ENCODE measurements around the gene TMEM163. TPM values are rescaled to one million over a fixed set of nuclear protein-coding genes. Genes with fewer than 3 reads are reported as not detected.

TMEM163 gene
- polyA plus RNA-seq, 3 donors = 0.01 TPM; not detected in 2

DNA sequence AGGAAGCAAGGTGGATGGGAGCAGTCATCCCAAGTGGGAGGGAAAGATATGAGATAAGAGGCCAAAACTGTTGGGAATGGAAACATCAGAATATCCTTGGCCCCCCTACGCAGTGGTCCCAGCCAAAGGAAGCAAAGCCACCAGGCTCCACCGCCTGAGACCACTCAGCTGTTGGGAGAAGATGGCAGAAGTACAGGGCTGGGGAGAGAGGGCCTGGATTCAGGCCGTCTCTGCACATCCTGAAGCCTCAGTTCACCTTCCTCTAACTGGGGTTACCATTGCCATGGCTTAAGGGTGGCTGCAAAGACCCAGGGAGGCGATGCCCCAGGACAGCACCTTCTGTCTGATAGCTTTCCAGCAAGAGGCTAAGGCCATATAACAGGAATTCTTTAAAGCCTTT lies 271.1 kb downstream of the TMEM163 start:
- no peak overlapping the region for H3K9ac ChIP-seq (ENCODE audit: insufficient read depth, low read length, poor library complexity, severe bottlenecking)
- no peaks in the 10 kb centered on the region for H3K79me2 ChIP-seq (ENCODE audit: insufficient read depth, low read length)
- no peak overlapping the region for H2AFZ ChIP-seq (ENCODE audit: insufficient read depth, low read depth, low read length, poor library complexity, severe bottlenecking)
- peaks cover 49 to 69% of the 10 kb centered on the region in 2 donors for H3K36me3 Mint-ChIP-seq
- TF ChIP-seq, protein P1, sequence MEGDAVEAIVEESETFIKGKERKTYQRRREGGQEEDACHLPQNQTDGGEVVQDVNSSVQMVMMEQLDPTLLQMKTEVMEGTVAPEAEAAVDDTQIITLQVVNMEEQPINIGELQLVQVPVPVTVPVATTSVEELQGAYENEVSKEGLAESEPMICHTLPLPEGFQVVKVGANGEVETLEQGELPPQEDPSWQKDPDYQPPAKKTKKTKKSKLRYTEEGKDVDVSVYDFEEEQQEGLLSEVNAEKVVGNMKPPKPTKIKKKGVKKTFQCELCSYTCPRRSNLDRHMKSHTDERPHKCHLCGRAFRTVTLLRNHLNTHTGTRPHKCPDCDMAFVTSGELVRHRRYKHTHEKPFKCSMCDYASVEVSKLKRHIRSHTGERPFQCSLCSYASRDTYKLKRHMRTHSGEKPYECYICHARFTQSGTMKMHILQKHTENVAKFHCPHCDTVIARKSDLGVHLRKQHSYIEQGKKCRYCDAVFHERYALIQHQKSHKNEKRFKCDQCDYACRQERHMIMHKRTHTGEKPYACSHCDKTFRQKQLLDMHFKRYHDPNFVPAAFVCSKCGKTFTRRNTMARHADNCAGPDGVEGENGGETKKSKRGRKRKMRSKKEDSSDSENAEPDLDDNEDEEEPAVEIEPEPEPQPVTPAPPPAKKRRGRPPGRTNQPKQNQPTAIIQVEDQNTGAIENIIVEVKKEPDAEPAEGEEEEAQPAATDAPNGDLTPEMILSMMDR (IDR thresholded peaks at IDR 0.05) = no peak
- no peaks in the 10 kb centered on the region for H3K27me3 ChIP-seq (ENCODE audit: control insufficient read depth in 2 of 2, insufficient read depth in 2 of 2, low read length in 2 of 2)
- intact Hi-C loops (cut with micrococcal nuclease) = no loop called here
- H3K4me2 ChIP-seq (replicated peaks; ENCODE audit: extremely low read depth, low read length, poor library complexity, severe bottlenecking) = no peak overlapping the region
- H3K36me3 ChIP-seq (replicated peaks in 1 of 2; ENCODE audit: control insufficient read depth in 1 of 2, insufficient read depth in 2 of 2, low read length in 2 of 2) = peaks cover 8 to 71% of the 10 kb centered on the region in 2 donors
- H3K9me3 ChIP-seq (replicated peaks in 1 of 2; ENCODE audit: control insufficient read depth in 1 of 2, insufficient read depth in 1 of 2, low read length in 2 of 2) = no peaks in the 10 kb centered on the region
- H3K4me1 ChIP-seq (ENCODE audit: control insufficient read depth in 1 of 2, insufficient read depth in 2 of 2, low read length in 2 of 2) = no peaks in the 10 kb centered on the region
- peaks cover 0 to 4% (median 1%) of the 10 kb centered on the region in 3 donors for H3K27me3 Mint-ChIP-seq (ENCODE audit: low read depth in 3 of 3)
- DNase-seq = no peak
- no peak overlapping the region for H3K27ac Mint-ChIP-seq
- H3K4me3 ChIP-seq (replicated peaks in 1 of 3; ENCODE audit: low read depth in 2 of 3, low read length in 3 of 3) = no peak overlapping the region
- H3K4me1 Mint-ChIP-seq = no peaks in the 10 kb centered on the region
- 100% methylated on average over 2 of the region's 4 CpGs for WGBS (ENCODE audit: insufficient coverage)
- no peak overlapping the region for H3K4me3 Mint-ChIP-seq
- no peaks in the 10 kb centered on the region for H3K9me3 Mint-ChIP-seq
- no peak overlapping the region for H3K27ac ChIP-seq (ENCODE audit: low read depth in 1 of 2, low read length in 2 of 2)
- H4K20me1 ChIP-seq (ENCODE audit: insufficient read depth, low read length) = no peaks in the 10 kb centered on the region

DNA sequence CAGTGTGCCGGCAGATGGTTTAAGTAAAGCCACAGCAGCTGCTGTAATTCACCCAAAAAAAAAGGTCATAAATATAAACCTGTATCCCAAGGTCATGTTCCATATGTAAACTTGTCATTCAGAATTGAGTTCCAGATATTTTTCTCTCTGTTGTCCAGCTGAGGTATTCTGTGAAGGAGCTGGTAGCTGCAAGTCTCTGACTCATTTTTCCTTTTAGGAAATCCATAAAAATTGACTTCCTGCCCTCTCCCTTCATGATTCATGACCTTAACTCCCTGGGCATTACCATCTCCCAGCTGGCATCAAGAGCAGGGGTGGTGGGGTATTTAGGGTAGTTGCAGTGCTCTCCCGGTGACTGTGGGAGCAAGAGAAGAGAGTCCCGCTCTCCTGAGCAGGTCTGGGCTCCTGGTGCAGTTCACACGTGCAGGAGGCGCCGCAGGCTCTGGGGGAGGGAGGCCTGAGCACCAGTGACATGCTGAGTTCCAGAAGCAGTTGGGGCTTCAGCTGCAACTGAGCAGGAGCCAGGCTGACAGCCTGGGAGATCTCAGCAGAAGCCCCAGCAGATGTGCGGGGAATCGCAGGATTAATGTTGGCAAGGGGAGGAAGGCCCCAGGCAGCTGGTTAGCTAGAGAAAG lies 272.3 kb downstream of the TMEM163 start:
- Mint-ChIP-seq H3K9me3 (no peaks in the 10 kb centered on the region), H3K4me1 (no peaks in the 10 kb centered on the region), H3K27me3 (ENCODE audit: low read depth in 3 of 3) (peaks cover 0 to 4% (median 1%) of the 10 kb centered on the region in 3 donors), H3K36me3 (peaks cover 53 to 73% of the 10 kb centered on the region in 2 donors), H3K4me3 (no peak overlapping the region), H3K27ac (peak overlapping the region in 2 of 7 donors; percentile 26 to 39)
- Histone ChIP-seq H2AFZ (ENCODE audit: insufficient read depth, low read depth, low read length, poor library complexity, severe bottlenecking) (no peak overlapping the region), H3K4me1 (ENCODE audit: control insufficient read depth in 1 of 2, insufficient read depth in 2 of 2, low read length in 2 of 2) (no peaks in the 10 kb centered on the region), H3K9me3 (replicated peaks in 1 of 2; ENCODE audit: control insufficient read depth in 1 of 2, insufficient read depth in 1 of 2, low read length in 2 of 2) (no peaks in the 10 kb centered on the region), H3K27me3 (ENCODE audit: control insufficient read depth in 2 of 2, insufficient read depth in 2 of 2, low read length in 2 of 2) (no peaks in the 10 kb centered on the region), H3K4me3 (replicated peaks in 1 of 3; ENCODE audit: low read depth in 2 of 3, low read length in 3 of 3) (no peak overlapping the region), H3K36me3 (replicated peaks in 1 of 2; ENCODE audit: control insufficient read depth in 1 of 2, insufficient read depth in 2 of 2, low read length in 2 of 2) (peaks cover 11 to 79% of the 10 kb centered on the region in 2 donors), H3K9ac (ENCODE audit: insufficient read depth, low read length, poor library complexity, severe bottlenecking) (no peak overlapping the region), H3K27ac (ENCODE audit: low read depth in 1 of 2, low read length in 2 of 2) (no peak overlapping the region), H3K79me2 (ENCODE audit: insufficient read depth, low read length) (no peaks in the 10 kb centered on the region), H3K4me2 (replicated peaks; ENCODE audit: extremely low read depth, low read length, poor library complexity, severe bottlenecking) (no peak overlapping the region), H4K20me1 (ENCODE audit: insufficient read depth, low read length) (no peaks in the 10 kb centered on the region)
- TF ChIP-seq, protein P1 (IDR thresholded peaks at IDR 0.05) = no peak
- 96% methylated on average over 5 of the region's 8 CpGs for WGBS (ENCODE audit: insufficient coverage)
- no peak for DNase-seq
- intact Hi-C loops (cut with micrococcal nuclease) = no loop called here
